HL-60 (cell line): ENCODE results near the gene CAVIN3.

Source experiments
- POLR2AphosphoS5 ChIP-seq: IDR thresholded peaks from 2 replicates; pipeline ENCODE4 v1.6.1; 2012; ENCODE audit warnings: low read depth
- SPI1 ChIP-seq: IDR thresholded peaks from 2 replicates; pipeline ENCODE4 v1.6.1; 2012; ENCODE audit warnings: low read depth, mild to moderate bottlenecking, borderline replicate concordance
- TF ChIP-seq, protein P1 (sequence below): IDR thresholded peaks from one replicate; pipeline ENCODE4 v1.5.1; 2011; ENCODE audit warnings: low read length, control low read depth, inconsistent platforms; ENCODE audit not compliant: insufficient read depth

GRCh38 chr11:6305297-6305696 lies 15.0 kb downstream of the CAVIN3 start:
- TF ChIP-seq, protein P1, sequence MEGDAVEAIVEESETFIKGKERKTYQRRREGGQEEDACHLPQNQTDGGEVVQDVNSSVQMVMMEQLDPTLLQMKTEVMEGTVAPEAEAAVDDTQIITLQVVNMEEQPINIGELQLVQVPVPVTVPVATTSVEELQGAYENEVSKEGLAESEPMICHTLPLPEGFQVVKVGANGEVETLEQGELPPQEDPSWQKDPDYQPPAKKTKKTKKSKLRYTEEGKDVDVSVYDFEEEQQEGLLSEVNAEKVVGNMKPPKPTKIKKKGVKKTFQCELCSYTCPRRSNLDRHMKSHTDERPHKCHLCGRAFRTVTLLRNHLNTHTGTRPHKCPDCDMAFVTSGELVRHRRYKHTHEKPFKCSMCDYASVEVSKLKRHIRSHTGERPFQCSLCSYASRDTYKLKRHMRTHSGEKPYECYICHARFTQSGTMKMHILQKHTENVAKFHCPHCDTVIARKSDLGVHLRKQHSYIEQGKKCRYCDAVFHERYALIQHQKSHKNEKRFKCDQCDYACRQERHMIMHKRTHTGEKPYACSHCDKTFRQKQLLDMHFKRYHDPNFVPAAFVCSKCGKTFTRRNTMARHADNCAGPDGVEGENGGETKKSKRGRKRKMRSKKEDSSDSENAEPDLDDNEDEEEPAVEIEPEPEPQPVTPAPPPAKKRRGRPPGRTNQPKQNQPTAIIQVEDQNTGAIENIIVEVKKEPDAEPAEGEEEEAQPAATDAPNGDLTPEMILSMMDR: no peak
- TF ChIP-seq POLR2AphosphoS5 (no peak), SPI1 (no peak)
